Measurements from ENCODE around the gene TMED10. TPM values are rescaled to one million over a fixed set of nuclear protein-coding genes. Genes with fewer than 3 reads are reported as not detected.

TMED10 gene
- total and polyA plus RNA-seq, 2 donors (not counting 3 experiments of a cell fraction or from before 2014, with no cell fraction given) = 338 to 342 TPM

GRCh38 chr14:75217508-75218206 is 41.2 kb upstream of the TMED10 start:
- no peak overlapping the region for H2AFZ ChIP-seq (ENCODE audit: low read depth, low read length)
- BruUV-seq (replicated peaks) = no TSS peak
- dilution Hi-C loops (cut with MboI; ENCODE audit: extremely low pct_ligation_motif_present, low sequenced_read_pairs) = no loop called here
- DNase-seq (ENCODE audit: low read depth, low spot score) (no peak), FAIRE-seq (peak; percentile 37)
- intact Hi-C loops (cut with micrococcal nuclease) = no loop called here
- H4K20me1 ChIP-seq (replicated peaks; ENCODE audit: control insufficient read depth, extremely low read depth, insufficient read depth, low read length) = no peaks in the 10 kb centered on the region
- H3K27ac ChIP-seq (ENCODE audit: insufficient read depth, low read depth, low read length) = no peak overlapping the region
- H3K9me1 ChIP-seq (replicated peaks; ENCODE audit: control insufficient read depth, extremely low read depth, insufficient read depth, low read length) = no peaks in the 10 kb centered on the region
- no peaks in the 10 kb centered on the region for H3K36me3 ChIP-seq (ENCODE audit: control insufficient read depth in 2 of 2, extremely low read depth in 1 of 2, insufficient read depth in 2 of 2, low read length in 2 of 2)
- POLR2A ChIA-PET = no interaction called here
- H3K9ac ChIP-seq (replicated peaks; ENCODE audit: extremely low read depth, insufficient read depth, low read length) = no peak overlapping the region
- no peaks in the 10 kb centered on the region for H3K79me2 ChIP-seq (ENCODE audit: control insufficient read depth, insufficient read depth, low read length)
- TF ChIP-seq, protein P1, sequence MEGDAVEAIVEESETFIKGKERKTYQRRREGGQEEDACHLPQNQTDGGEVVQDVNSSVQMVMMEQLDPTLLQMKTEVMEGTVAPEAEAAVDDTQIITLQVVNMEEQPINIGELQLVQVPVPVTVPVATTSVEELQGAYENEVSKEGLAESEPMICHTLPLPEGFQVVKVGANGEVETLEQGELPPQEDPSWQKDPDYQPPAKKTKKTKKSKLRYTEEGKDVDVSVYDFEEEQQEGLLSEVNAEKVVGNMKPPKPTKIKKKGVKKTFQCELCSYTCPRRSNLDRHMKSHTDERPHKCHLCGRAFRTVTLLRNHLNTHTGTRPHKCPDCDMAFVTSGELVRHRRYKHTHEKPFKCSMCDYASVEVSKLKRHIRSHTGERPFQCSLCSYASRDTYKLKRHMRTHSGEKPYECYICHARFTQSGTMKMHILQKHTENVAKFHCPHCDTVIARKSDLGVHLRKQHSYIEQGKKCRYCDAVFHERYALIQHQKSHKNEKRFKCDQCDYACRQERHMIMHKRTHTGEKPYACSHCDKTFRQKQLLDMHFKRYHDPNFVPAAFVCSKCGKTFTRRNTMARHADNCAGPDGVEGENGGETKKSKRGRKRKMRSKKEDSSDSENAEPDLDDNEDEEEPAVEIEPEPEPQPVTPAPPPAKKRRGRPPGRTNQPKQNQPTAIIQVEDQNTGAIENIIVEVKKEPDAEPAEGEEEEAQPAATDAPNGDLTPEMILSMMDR (IDR thresholded peaks at IDR 0.05; ENCODE audit: extremely low read depth in 1 of 2, insufficient read depth in 1 of 2, low read depth in 1 of 2, low read length in 2 of 2) = no peak
- TF ChIP-seq EZH2 (IDR thresholded peaks at IDR 0.05; ENCODE audit: borderline replicate concordance, low read depth, low read length, severe bottlenecking) = no peak
- TF ChIP-seq POLR2A (IDR thresholded peaks at IDR 0.05; ENCODE audit: low read depth, low read length) = no peak
- no peak for TF ChIP-seq MYC (IDR thresholded peaks at IDR 0.05; ENCODE audit: low read depth, low read length)
- TF ChIP-seq POLR2AphosphoS5 (IDR thresholded peaks at IDR 0.05; ENCODE audit: insufficient read depth, low read depth, low read length) = no peak
- no peak for TF ChIP-seq MAX (IDR thresholded peaks at IDR 0.05; ENCODE audit: insufficient read depth, insufficient read length)
- no peak for TF ChIP-seq FOS (IDR thresholded peaks at IDR 0.05; ENCODE audit: borderline replicate concordance, insufficient read depth, low read length)
- TF ChIP-seq GATA2 (IDR thresholded peaks at IDR 0.05; ENCODE audit: insufficient read depth, insufficient read length, low read depth, low read length) = no peak
- no peak for TF ChIP-seq JUN (IDR thresholded peaks at IDR 0.05; ENCODE audit: borderline replicate concordance, insufficient read depth, insufficient read length, low read depth)
- no peaks in the 10 kb centered on the region for H3K9me3 ChIP-seq (replicated peaks; ENCODE audit: control insufficient read depth, insufficient read depth, low read length)
- H3K4me3 ChIP-seq (replicated peaks in 1 of 3; ENCODE audit: insufficient read depth in 1 of 3, low read depth in 1 of 3, low read length in 3 of 3) = no peak overlapping the region
- H3K27me3 ChIP-seq (ENCODE audit: control insufficient read depth in 2 of 2, insufficient read depth in 2 of 2, low read length in 2 of 2) = no peaks in the 10 kb centered on the region
- no peak overlapping the region for H3K4me2 ChIP-seq (ENCODE audit: insufficient read depth, low read length)
- CTCF ChIA-PET = interaction anchor here (1.0 to 1.4 kb wide), 2 partner anchors 9 to 41 kb away, joined by 3 to 4 read pairs; no protein-coding TSS in a partner anchor
- peaks cover 13% of the 10 kb centered on the region for H3K4me1 ChIP-seq (ENCODE audit: control insufficient read depth, extremely low read depth, insufficient read depth, low read length)
